Mesodermal cell (in vitro differentiated cells): ENCODE results near the gene MYEF2.

ENCODE experiments used
- H3K27ac ChIP-seq: 2 replicates; pipeline ENCODE4 v1.7.0; 2013; ENCODE audit warnings: mild to moderate bottlenecking, low read depth, low read length, moderate library complexity; ENCODE audit not compliant: severe bottlenecking
- H3K36me3 ChIP-seq: 2 replicates; pipeline ENCODE4 v1.7.1; 2013; ENCODE audit warnings: mild to moderate bottlenecking, low read length, moderate library complexity; ENCODE audit not compliant: control insufficient read depth, insufficient read depth
- H3K4me1 ChIP-seq: one replicate; pipeline ENCODE4 v1.7.1; 2013; ENCODE audit warnings: mild to moderate bottlenecking, low read length; ENCODE audit not compliant: insufficient read depth, control insufficient read depth, poor library complexity, severe bottlenecking
- H3K4me3 ChIP-seq: 2 replicates; pipeline ENCODE4 v1.7.0; 2013; ENCODE audit warnings: low read length, control low read depth, mild to moderate bottlenecking; ENCODE audit not compliant: insufficient read depth, poor library complexity, severe bottlenecking; ENCODE audit errors: extremely low read depth
- H3K9me3 ChIP-seq: 2 replicates; pipeline ENCODE4 v1.7.1; 2013; ENCODE audit warnings: mild to moderate bottlenecking, low read length, moderate library complexity; ENCODE audit not compliant: control insufficient read depth
- WGBS, 2 experiments: methylation state at CpG; one replicate each; pipeline ENCODE4 v1.1.5; 2013; ENCODE audit warnings: missing lambda C conversion rate in 2 of 2; ENCODE audit not compliant: insufficient coverage in 2 of 2; 5-methylcytosine and 5-hydroxymethylcytosine counted together

MYEF2 gene

DNA sequence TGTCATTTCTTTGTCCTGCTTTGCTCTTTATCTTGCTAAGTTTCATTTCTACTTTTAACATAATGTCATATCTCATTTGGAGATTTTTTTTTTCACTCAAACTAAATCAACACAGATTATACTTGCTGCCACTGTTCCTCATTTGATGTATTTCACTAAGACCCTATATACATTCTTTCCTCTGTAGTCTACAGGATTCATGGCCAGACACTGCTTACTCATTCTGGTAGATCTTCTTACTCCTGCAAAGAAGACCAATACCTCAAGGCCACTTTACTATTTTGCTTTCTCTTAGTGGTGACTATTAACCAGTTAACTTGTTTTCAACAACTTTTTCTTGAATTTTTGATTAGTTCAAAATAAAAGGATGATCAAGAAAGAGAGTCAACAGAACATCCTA, 30.7 kb downstream of the MYEF2 start:
- peaks cover 7% of the 10 kb centered on the region for H3K36me3 ChIP-seq

DNA sequence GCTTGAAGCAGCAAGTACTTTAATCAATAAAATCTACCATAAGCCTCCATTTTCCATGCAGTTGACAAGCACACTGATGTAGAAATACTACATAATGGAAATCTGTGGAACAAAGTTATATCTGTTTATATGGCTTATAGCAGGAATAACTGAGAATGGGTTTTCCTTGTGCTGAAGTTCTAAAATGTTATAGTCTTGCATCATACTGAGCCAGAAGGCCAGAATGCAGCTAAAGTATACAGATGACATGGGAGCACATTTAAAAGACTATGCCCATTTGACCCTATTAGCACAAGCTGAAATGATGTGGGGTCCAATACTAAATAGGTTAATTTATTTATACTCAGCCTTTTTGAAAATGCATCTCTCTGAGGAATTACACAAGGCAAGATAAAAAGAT, 32.2 kb downstream of the MYEF2 start:
- Histone ChIP-seq H3K36me3 (peaks cover 3% of the 10 kb centered on the region), H3K9me3 (no peaks in the 10 kb centered on the region)

More for the DNA sequence above, 30.7 kb downstream of the MYEF2 start:
- H3K4me3 ChIP-seq, result no peak overlapping the region
- no peak overlapping the region for H3K27ac ChIP-seq
- H3K4me1 ChIP-seq, result no peaks in the 10 kb centered on the region
- H3K9me3 ChIP-seq, result no peaks in the 10 kb centered on the region

DNA sequence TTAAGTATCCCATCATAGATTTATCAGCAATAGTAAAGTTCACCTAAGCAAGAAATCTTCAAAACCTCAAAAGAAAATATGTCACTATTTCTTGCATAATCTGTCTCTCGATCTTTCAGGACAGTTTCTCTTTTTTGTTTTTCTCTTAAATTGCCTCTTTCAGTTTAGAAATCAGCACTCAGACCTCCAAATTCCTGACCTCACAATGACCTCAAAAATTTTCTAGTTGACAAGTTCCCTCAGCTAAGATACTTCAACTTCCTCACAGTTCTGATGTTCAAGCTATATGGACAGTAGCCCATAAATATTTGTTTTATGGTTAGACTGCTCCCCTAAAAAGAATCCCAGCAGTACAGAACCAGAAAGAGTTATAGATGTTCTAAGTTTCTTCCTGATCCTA, 33.2 kb downstream of the MYEF2 start:
- peaks cover 3% of the 10 kb centered on the region for H3K36me3 ChIP-seq
- no peak overlapping the region for H3K4me3 ChIP-seq
- H3K4me1 ChIP-seq, result no peaks in the 10 kb centered on the region
- no peak overlapping the region for H3K27ac ChIP-seq
- no peaks in the 10 kb centered on the region for H3K9me3 ChIP-seq
- 75 to 87% methylated on average over 1 of the region's 1 CpG for WGBS, 2 experiments

More for the DNA sequence above, 32.2 kb downstream of the MYEF2 start:
- no peak overlapping the region for H3K27ac ChIP-seq
- no peak overlapping the region for H3K4me3 ChIP-seq
- H3K4me1 ChIP-seq, result no peaks in the 10 kb centered on the region

DNA sequence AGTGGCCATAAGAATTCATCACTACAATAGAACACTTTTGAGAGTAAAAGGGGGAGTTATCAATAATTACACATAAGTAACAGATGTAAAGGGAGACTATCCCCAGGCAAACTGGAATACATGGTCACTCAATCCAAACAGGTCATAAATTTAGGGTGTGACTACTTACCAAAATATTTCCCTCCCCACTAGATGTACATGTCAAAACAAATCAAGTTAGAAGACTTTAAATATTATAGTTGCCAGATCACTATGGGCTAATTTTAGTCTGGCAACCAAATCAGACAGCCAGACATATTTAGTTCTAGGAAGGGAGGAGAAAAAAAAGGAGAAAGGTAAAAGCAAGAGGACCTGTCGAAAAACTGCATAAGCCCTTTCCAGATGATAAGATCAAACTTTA, 34.2 kb downstream of the MYEF2 start:
- H3K36me3 ChIP-seq, result peaks cover 3% of the 10 kb centered on the region
- no peak overlapping the region for H3K27ac ChIP-seq
- no peak overlapping the region for H3K4me3 ChIP-seq
- no CpG with 5 or more reads among the region's 1 CpG for WGBS, 2 experiments
- no peaks in the 10 kb centered on the region for H3K9me3 ChIP-seq
- H3K4me1 ChIP-seq, result no peaks in the 10 kb centered on the region

DNA sequence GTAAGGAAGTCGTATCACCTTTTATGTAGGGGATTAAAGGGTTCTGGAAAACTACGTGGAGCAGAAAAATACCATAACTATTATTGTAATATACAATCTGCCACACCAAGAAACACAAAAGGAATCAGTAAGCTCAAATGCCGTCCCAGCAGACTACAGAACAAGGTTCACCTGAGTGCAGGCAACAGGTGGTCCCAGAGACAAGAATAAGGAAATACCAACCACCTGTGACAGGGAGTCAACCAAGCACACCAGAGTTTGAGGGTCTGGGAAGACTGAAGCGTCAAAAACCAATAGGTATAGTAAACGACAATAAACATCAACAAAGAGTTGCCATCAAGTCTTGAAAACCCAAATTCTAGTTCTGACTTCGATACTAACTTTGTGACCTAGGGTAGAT, 45.2 kb downstream of the MYEF2 start:
- WGBS, 2 experiments, result 80 to 100% methylated on average over 1 to 2 of the region's 6 CpGs
- no peaks in the 10 kb centered on the region for H3K9me3 ChIP-seq
- H3K4me3 ChIP-seq, result no peak overlapping the region
- no peak overlapping the region for H3K27ac ChIP-seq
- H3K36me3 ChIP-seq, result no peaks in the 10 kb centered on the region
- H3K4me1 ChIP-seq, result no peaks in the 10 kb centered on the region

DNA sequence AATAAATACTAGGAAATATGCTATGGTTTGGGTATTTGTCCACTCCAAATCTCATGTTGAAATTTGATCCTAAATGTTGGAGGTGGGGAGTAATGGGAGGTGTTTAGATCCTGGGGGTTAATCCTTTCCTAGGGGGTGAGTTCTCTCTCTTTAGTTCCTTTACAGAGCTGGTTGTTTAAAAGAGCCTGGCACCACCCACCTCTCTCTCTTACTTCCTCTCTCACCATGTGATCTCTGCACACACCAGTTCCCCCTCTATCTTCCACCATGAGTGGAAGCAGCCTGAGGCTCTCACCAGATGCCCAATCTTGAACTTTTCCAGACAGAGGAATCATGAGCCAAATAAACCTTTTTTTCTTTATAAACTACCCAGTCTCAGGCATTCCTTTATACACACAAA, 46.8 kb downstream of the MYEF2 start:
- Histone ChIP-seq H3K4me3 (no peak overlapping the region), H3K36me3 (no peaks in the 10 kb centered on the region), H3K4me1 (no peaks in the 10 kb centered on the region), H3K9me3 (no peaks in the 10 kb centered on the region), H3K27ac (no peak overlapping the region)

DNA sequence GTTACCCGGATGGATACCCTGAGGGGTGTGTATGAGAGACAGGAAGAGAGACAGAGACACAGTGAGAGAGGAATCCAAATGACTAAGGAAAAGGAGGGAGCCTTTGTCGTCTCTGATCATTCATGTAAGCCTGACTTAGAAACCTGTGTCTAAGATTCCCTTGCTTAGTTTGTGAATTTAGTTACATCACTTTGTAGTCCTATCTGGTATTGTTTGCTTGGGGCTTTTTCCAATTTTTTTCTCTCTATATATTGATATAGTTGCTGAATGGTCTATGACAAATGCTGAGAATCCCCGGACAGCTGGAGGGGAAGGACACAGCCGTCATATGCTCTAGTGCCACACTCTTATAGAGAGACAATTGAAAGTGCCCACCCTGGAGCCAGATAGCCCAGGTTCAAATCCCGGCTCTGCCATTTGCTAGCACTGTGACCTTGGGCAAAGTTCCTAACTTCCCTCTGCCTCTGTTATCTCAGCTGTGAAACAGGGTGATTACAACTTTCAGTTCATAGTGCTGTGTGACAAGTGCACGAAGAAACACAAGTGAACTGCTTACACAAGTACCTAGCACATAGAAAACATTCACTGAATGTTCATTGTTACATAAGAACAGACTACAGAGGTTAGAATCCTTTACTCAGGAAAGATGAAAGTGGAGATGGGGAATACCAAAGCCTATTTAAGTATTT, 51.3 kb downstream of the MYEF2 start:
- H3K4me1 ChIP-seq, result no peaks in the 10 kb centered on the region
- no peaks in the 10 kb centered on the region for H3K9me3 ChIP-seq
- no peak overlapping the region for H3K4me3 ChIP-seq
- no peak overlapping the region for H3K27ac ChIP-seq
- H3K36me3 ChIP-seq, result no peaks in the 10 kb centered on the region
- 91 to 100% methylated on average over 4 of the region's 6 CpGs for WGBS, 2 experiments

DNA sequence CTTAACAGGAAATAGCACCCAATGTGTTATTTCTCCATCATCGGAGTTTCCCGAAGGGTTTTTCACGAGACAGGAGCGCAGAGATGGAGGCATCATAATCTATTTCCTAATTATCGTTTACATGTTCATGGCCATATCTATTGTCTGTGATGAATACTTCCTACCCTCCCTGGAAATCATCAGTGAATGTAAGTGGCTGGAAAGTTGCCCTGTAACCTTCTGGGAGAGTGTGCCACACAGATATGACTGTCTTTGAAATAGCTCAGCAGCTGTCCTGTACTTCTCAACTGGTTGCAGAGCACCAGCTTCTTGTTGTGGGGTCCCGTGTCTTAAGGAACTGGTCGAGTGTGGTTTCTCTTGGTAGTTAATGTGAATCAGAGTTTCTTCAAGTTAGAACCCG, 56.2 kb downstream of the MYEF2 start:
- Histone ChIP-seq H3K4me3 (no peak overlapping the region), H3K4me1 (no peaks in the 10 kb centered on the region), H3K27ac (no peak overlapping the region), H3K9me3 (no peaks in the 10 kb centered on the region), H3K36me3 (no peaks in the 10 kb centered on the region)
- 88 to 100% methylated on average over 3 to 6 of the region's 8 CpGs for WGBS, 2 experiments

DNA sequence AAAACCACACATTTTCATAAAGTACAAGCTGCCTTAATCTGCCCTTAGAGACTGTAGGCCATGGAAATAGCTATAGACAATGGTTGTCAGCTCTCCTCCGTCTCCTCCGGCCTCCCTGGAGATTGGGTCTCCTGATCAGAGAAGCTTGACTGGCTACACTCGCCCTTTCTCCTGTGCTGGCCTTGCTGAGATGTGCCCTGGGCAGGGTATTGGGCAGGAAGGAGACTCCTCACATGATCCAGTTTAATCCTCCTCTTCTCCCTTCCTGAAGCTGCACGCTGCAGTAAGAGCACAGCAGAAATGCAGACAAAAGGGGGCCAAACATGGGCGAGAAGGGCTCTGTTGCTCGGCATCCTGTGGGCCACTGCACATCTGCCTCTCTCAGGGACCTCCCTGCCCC, 57.4 kb downstream of the MYEF2 start, which contains the start of gene SLC24A5:
Gene SLC24A5, plus strand, starts transcription at position 246 of the 400 bp plus-strand sequence. Its CDS starts 55 bp downstream, at position 301.
- Histone ChIP-seq H3K27ac (no peak within 1 kb of the TSS), H3K4me1 (no peaks in the 10 kb centered on the region), H3K4me3 (no peak within 1 kb of the TSS), H3K36me3 (no peaks in the 10 kb centered on the region), H3K9me3 (no peaks in the 10 kb centered on the region)
- 89 to 95% methylated on average over 5 to 6 of the region's 6 CpGs for WGBS, 2 experiments

DNA sequence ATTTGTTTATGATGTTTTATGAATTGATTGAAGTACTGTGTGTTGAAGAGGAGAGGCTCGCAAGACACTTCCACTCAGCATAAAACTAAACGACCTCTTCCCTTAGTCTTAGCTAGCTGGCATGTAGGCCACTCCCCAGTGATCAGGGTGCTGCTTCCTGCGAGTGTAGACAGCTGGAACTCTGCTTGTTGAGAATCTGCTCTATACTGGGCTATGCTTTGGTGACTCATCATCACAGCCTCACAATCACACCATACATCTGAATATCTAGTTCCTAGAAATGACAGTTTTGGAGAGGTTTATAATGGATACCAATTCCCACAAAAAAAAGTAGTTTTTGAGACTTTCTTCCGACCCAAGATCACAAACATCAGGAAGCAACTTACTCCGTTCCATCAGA, 58.8 kb downstream of the MYEF2 start:
- Histone ChIP-seq H3K27ac (no peak overlapping the region), H3K4me1 (no peaks in the 10 kb centered on the region), H3K9me3 (no peaks in the 10 kb centered on the region), H3K4me3 (no peak overlapping the region), H3K36me3 (no peaks in the 10 kb centered on the region)
- WGBS, 2 experiments, result 100% methylated on average over 2 of the region's 5 CpGs; no CpG with 5 or more reads in 1 of the 2 experiments

DNA sequence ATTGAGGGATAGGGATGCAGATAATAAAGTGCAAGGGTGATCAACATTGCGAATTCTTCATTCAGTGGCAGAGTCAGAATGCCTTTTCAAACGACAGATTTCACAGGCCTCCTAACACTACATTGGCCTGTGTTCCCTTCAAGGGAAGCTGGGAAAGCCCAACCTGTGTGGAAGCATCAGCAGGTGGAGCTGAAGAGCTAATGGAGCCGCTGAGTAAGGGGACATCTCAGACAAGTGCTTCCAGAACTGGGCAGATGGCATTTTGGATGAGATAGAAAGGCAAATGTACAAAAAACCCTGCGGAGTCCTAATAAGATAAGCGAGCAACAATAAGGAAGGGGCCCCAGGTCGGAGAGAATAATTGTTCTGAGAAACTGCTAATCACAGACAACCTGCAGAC, 65.9 kb downstream of the MYEF2 start:
- H3K9me3 ChIP-seq, result no peaks in the 10 kb centered on the region
- WGBS, 2 experiments, result 27 to 36% methylated on average over 4 to 6 of the region's 6 CpGs

More for the DNA sequence above, 65.9 kb downstream of the MYEF2 start:
- H3K36me3 ChIP-seq, result no peaks in the 10 kb centered on the region
- no peaks in the 10 kb centered on the region for H3K4me1 ChIP-seq
- H3K27ac ChIP-seq, result no peak overlapping the region
- no peak overlapping the region for H3K4me3 ChIP-seq
